Measurements from ENCODE around the gene ASPN. TPM values are rescaled to one million over a fixed set of nuclear protein-coding genes. Genes with fewer than 3 reads are reported as not detected.

Gene ASPN
- total RNA-seq, 1 experiment from 2014 or later, result 0.26 TPM

- POLR2A ChIA-PET (ENCODE audit: low non-redundant PET), result no interaction called here
- no peak overlapping the region for H3K27ac ChIP-seq (ENCODE audit: low read depth, low read length, poor library complexity, severe bottlenecking)
- H3K9me3 ChIP-seq (ENCODE audit: low read depth, low read length, poor library complexity, severe bottlenecking), result no peaks in the 10 kb centered on the region
- no peak overlapping the region for H3K4me3 ChIP-seq (ENCODE audit: low read depth, low read length, poor library complexity, severe bottlenecking)
- BruUV-seq (replicated peaks), result no TSS peak
- no peaks in the 10 kb centered on the region for H3K36me3 ChIP-seq (ENCODE audit: insufficient read depth, low read length, poor library complexity, severe bottlenecking)
- intact Hi-C loops (cut with micrococcal nuclease; ENCODE audit: unreplicated experiment), result no loop called here
- H3K4me1 ChIP-seq (ENCODE audit: insufficient read depth, low read length, poor library complexity, severe bottlenecking), result peaks cover 18% of the 10 kb centered on the region
- DNase-seq (ENCODE audit: low spot score), result peak; percentile 23
- CTCF ChIA-PET, result no interaction called here
- no peaks in the 10 kb centered on the region for H3K27me3 ChIP-seq (replicated peaks; ENCODE audit: insufficient read depth, low read depth, low read length, poor library complexity)
- TF ChIP-seq, protein P1, sequence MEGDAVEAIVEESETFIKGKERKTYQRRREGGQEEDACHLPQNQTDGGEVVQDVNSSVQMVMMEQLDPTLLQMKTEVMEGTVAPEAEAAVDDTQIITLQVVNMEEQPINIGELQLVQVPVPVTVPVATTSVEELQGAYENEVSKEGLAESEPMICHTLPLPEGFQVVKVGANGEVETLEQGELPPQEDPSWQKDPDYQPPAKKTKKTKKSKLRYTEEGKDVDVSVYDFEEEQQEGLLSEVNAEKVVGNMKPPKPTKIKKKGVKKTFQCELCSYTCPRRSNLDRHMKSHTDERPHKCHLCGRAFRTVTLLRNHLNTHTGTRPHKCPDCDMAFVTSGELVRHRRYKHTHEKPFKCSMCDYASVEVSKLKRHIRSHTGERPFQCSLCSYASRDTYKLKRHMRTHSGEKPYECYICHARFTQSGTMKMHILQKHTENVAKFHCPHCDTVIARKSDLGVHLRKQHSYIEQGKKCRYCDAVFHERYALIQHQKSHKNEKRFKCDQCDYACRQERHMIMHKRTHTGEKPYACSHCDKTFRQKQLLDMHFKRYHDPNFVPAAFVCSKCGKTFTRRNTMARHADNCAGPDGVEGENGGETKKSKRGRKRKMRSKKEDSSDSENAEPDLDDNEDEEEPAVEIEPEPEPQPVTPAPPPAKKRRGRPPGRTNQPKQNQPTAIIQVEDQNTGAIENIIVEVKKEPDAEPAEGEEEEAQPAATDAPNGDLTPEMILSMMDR (conservative IDR thresholded peaks at IDR 0.05; ENCODE audit: low read depth, low read length), result no peak
- no peak for TF ChIP-seq EZH2 (IDR thresholded peaks at IDR 0.05; ENCODE audit: borderline replicate concordance, low read depth, low read length, poor library complexity, severe bottlenecking)
Observed at GRCh38 chr9:92480986-92481633, 1.2 kb downstream of the ASPN start.

- DNase-seq (ENCODE audit: low spot score), result peak; percentile 11
- no TSS peak for BruUV-seq (replicated peaks)
- no peaks in the 10 kb centered on the region for H3K9me3 ChIP-seq (ENCODE audit: low read depth, low read length, poor library complexity, severe bottlenecking)
- no peak overlapping the region for H3K4me3 ChIP-seq (ENCODE audit: low read depth, low read length, poor library complexity, severe bottlenecking)
- CTCF ChIA-PET, result no interaction called here
- no peaks in the 10 kb centered on the region for H3K36me3 ChIP-seq (ENCODE audit: insufficient read depth, low read length, poor library complexity, severe bottlenecking)
- intact Hi-C loops (cut with micrococcal nuclease; ENCODE audit: unreplicated experiment), result no loop called here
- TF ChIP-seq, protein P1 (conservative IDR thresholded peaks at IDR 0.05; ENCODE audit: low read depth, low read length), result no peak
- no peak for TF ChIP-seq EZH2 (IDR thresholded peaks at IDR 0.05; ENCODE audit: borderline replicate concordance, low read depth, low read length, poor library complexity, severe bottlenecking)
- H3K27me3 ChIP-seq (replicated peaks; ENCODE audit: insufficient read depth, low read depth, low read length, poor library complexity), result no peaks in the 10 kb centered on the region
- peaks cover 18% of the 10 kb centered on the region for H3K4me1 ChIP-seq (ENCODE audit: insufficient read depth, low read length, poor library complexity, severe bottlenecking)
- H3K27ac ChIP-seq (ENCODE audit: low read depth, low read length, poor library complexity, severe bottlenecking), result no peak overlapping the region
- POLR2A ChIA-PET (ENCODE audit: low non-redundant PET), result no interaction called here
Observed at GRCh38 chr9:92480291-92480771, 2.0 kb downstream of the ASPN start.

DNA sequence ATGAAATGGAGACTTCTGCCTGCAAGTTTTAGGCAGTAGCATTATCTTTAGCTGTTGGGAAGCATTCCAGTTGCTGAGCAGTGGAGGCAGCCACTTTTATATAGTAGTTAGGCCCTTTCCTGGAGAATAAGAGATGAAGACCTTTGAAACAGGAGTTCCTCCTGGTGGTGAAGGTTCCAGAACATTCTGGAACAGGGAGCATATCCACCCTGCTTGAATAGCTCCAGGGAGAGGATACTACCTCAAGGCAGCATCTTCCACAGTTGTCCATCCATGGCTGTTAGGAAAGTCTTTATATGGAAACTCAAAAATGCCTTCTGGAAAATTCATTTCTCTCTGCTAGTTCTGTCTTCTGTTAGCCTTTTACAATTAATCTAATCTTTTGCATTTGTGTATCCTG lies 3.0 kb downstream of the ASPN start:
- DNase-seq (ENCODE audit: low spot score), result no peak
- intact Hi-C loops (cut with micrococcal nuclease; ENCODE audit: unreplicated experiment), result no loop called here
- ChIA-PET CTCF (no interaction called here), POLR2A (ENCODE audit: low non-redundant PET) (no interaction called here)
- no TSS peak for BruUV-seq (replicated peaks)
- peaks cover 18% of the 10 kb centered on the region for H3K4me1 ChIP-seq (ENCODE audit: insufficient read depth, low read length, poor library complexity, severe bottlenecking)
- TF ChIP-seq, protein P1 (conservative IDR thresholded peaks at IDR 0.05; ENCODE audit: low read depth, low read length), result no peak
- TF ChIP-seq EZH2 (IDR thresholded peaks at IDR 0.05; ENCODE audit: borderline replicate concordance, low read depth, low read length, poor library complexity, severe bottlenecking), result no peak
- H3K36me3 ChIP-seq (ENCODE audit: insufficient read depth, low read length, poor library complexity, severe bottlenecking), result no peaks in the 10 kb centered on the region
- no peaks in the 10 kb centered on the region for H3K9me3 ChIP-seq (ENCODE audit: low read depth, low read length, poor library complexity, severe bottlenecking)
- H3K27me3 ChIP-seq (replicated peaks; ENCODE audit: insufficient read depth, low read depth, low read length, poor library complexity), result no peaks in the 10 kb centered on the region
- H3K4me3 ChIP-seq (ENCODE audit: low read depth, low read length, poor library complexity, severe bottlenecking), result no peak overlapping the region
- H3K27ac ChIP-seq (ENCODE audit: low read depth, low read length, poor library complexity, severe bottlenecking), result no peak overlapping the region

Measured in A673 (cell line).